Measurements from ENCODE around the gene RPL29.
A peak's percentile ranks its signal among the peaks of the same experiment; 100 is the strongest.
"Not testable (repeated sequence)": the region's sequence is repeated elsewhere in the genome, so short reads cannot be mapped to it uniquely, and the experiment has no call there.

The RPL29 gene

DNA sequence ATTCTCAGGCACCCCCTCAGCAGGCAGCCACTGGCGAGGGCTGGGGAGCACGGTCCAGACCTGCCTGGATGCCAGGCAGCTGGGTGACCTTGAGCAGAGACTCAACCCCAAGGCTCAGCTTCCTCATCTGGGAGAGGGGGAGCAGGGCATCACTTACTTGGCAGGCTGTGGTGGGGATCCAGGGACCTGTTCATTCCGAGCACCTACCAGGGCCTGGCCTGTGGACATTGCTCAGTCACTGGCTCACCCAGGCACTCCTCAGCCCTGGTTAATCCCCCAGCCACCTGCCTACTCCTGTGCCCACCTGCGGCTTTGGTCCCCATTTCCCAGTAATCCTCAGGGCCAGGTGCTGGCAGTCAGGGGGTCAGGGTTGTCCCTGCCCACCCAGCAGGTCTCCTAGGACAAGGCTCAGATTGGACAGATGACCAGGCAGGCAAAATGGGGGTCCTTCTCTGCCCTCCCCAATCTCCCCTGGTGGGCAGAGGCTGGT is 9.3 kb upstream of the RPL29 start:
- no peak for DNase-seq

DNA sequence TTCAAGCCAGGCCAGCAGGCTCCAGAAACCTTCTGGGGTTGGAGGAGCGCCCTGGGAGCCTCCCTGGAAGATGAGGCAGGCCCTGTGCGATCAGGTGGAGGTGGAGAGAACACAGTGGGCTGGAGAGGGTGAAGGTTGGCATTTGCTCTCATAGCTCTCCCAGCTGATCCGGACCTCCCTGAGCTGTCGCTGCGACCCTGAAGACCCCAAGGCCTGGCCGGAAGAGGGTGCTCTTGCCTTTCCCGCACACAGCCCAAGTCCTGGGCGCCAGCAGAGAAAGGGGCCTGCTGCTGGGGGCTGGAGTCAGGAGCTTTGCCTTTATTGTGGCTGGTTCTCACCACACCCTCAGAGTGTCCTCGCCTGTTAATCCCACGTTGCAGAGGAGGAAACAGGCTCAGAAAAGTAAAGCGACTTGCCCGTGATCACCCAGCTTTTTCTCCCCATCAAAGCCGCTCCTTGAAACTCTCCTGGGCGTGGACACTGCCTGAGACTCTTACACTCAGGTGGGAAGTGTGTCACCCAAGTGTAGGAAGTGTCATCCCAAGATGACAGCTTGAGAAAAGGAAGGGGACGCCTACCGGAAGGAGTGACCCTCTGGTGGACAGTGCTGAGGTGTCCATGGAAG is 8.6 kb upstream of the RPL29 start:
- no peak for DNase-seq

DNA sequence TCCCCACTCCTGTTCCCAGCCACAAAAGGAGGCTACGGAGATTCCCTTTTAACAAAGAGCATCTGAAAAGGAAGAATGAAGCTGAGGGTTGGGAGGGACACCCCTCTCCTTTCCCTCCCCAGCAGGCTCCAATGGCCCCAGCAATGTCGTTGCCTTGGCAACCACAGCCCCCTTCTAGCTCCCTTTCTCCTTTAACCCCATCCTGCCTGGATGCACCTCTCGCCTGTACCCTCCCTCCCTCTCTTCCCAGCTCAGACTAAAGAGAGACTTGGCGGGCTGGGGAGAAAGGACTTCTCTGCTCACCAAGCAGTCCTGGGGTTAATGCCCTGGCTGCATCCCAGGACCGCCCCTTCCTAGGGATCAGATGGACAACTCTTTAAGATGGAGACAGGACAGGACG is 7.1 kb upstream of the RPL29 start:
- DNase-seq: no peak

DNA sequence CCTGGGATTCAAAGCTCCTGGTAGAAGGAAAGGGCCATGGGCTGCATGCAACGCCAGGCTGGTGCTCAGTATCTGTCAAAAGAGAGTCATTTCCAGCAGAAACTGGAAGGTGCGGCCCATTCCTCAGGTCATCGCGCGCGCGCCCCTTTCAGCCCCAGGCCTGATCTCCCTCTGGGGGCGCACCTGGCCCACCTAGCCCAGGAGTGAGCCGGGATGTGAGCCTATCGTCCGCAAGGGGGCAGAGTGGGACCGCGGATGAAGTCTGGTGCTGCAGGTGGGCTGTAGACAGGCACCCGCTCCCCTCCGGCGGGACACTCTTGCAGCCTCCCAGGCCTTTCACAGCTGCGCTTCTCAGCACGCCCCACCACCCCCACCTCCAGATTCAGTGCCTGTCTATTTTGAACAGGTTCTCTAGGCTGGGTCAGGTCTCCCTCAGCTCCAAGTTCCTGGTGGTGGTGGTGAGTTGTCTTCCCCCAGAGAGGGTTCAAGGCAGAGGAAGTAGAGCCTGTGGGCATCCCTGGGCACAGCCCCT is 5.8 kb upstream of the RPL29 start:
- peak; percentile 86 for DNase-seq

DNA sequence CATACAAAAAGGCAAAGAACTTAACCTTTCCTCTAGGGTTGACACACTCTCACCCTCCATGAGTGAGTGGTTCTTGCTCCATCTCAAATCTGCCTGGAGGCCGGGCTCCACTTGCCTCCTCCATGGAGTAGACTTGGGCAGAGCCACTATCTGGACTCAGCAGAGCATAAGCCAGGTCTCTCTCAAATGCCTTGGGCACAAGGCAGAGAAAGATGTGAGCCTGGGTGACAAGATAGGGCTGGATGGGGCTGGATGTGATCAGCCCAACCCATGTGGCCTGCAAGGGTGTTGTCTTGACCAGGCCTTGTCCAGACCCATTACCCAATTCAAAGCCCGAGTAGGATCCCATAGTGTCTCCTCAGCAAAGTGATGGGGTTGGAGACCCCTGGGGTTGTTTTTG is 4.2 kb upstream of the RPL29 start:
- DNase-seq: no peak

DNA sequence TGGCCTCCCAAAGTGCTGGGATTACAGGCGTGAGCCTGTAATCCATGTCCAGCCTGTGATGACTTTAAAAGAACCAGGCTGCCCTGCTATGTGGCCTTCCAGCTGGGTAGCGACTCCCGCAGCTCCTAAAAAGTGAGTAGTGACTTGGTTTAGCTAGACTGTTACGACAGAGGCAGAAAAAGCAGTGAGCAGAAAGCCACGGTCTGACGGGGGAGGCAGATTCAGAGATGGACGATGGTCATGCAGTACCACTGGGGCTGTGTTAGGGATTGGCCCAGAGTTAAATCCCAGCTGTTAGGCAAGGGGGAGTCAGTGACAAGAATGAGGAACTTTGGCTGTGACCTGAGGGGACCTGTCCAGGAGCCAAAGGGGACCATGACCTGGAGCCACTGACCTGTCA is 3.1 kb upstream of the RPL29 start:
- no peak for DNase-seq

DNA sequence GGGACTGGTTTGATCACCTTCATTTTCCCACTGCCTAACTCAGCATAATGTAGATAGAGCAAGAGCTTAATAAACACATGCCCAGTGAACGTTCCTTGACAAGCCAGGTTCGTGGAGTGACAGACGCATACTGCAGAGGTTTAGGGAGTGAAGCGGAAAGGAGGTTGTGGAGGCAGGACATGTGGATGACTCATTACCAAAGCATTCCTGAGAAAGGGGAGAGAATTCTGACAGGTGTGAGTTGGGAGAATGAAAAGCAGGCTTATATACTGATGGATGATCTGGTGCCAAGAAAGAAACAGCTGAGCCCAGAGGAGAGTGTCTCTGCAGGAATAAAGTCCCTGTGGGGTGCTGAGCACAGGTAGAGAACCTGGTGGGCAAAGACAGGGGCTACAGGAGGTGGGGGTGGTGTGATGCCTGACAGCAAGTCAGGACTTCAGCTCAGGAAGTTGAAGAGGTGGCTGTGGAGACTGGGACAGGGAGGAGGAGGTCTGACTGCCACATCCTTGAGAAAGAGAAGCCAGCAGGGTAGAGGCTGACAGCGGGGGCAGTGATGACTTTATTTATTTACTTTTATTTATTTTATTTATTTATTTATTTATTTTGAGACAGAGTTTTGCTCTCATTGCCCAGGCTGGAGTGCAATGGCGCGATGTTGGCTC is 2.4 kb upstream of the RPL29 start:
- no peak for DNase-seq

DNA sequence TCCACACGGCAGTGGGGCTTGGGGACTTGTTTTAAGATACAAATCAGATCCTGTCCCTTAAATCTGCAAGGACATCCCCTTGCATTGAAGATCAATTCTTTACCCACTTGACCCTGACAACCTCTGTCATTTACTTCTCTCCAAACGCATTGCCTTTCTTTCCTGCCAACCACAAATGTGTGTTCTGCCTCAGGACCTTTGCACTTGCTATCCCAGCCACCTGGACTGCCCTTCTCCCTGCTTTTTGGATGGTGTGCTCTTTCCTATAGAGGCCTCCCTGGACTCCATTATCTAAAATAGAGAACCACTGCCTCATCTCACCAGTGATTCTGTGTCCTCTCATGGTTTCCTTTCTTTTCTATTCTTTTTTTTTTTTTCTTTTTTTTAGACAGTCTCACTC is 1.5 kb upstream of the RPL29 start:
- DNase-seq: no peak

DNA sequence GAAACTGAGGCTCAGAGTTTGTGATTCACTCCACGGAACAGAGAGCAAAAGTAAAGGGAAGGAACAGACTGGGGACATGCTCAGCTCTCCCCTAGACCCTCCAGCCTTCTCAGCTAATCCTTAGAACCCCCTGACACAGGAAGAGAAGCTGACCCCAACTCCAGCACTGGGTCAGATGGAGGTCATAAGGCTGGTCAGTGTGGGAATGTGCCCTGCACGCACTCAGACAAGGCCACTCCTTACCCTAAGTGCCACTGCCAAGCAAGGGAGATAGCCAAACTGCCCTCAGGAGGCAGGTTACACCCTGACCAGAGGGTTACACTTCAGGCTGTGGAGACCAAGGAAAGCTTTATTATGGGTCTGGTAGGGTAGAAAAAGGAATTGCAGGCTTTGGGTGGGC is 1.2 kb downstream of the RPL29 start:
- DNase-seq: no peak

DNA sequence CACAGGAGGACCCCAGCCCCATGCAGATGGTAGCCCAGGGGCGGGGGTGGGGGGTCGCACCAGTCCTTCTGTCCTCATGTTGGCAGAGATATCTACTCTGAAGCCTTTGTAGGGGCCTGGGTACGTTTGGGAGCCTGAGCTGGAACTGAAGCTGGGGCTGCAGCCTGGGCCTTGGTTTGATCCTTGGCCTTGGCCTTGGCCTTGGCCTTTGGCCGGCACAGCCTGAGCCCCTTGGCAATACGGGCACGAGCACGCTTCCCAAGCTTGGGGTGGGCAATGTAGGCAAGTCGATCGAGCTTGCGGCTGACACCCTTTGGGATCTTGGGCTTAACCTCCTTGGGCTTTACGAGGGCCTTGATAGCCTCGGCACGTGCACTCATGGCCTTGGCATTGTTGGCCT is 2.0 kb downstream of the RPL29 start:
- not testable (repeated sequence) for DNase-seq

DNA sequence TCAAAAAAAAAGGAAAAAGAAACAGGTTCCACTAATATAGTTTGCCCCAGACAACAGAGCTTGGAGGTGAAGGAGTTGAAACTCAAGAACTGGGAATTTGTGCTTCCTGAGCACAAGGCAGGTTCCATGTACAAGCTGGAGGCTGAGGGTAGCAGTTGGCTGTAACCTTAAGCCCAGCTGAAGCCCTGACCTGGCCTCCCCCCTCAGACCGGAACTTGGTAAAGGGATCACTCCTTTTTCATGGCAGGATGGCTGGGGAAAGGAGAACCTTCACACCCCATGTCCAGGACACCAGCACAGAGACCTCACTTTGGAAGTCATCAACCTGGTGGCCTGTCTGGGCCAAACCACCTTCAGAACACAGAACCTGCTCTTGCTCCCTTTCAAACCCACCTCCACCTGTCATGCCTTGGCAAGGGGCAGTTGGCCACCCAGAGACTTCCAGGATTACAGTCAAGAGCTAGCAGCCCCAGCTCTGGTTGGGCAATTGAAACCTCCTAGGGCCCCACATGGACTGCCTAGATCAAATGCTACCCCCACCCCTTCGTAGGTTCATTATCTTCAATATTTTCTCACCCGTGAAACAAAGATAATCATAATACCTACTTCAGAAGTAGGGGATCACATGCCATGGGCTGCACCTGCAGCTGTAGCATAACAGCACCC is 3.5 kb downstream of the RPL29 start:
- DNase-seq: no peak

DNA sequence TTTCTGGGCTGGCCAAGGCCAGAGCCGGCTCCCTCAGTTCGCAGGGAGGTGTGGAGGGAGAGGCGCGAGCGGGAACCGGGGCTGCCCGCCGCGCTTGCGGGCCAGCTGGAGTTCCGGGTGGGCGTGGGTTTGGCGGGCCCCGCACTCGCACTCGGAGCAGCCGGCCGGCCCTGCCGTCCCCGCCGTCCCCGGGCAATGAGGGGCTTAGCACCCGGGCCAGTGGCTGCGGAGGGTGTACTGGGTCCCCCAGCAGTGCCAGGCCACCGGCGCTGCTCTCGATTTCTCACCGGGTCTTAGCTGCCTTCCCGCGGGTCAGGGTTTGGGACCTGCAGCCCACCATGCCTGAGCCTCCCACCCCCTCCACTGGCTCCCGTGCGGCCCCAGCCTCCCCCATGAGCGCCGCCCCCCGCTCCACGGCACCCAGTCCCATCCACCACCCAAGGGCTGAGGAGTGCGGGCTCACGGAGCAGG is 5.2 kb downstream of the RPL29 start:
- DNase-seq: not testable (repeated sequence)

DNA sequence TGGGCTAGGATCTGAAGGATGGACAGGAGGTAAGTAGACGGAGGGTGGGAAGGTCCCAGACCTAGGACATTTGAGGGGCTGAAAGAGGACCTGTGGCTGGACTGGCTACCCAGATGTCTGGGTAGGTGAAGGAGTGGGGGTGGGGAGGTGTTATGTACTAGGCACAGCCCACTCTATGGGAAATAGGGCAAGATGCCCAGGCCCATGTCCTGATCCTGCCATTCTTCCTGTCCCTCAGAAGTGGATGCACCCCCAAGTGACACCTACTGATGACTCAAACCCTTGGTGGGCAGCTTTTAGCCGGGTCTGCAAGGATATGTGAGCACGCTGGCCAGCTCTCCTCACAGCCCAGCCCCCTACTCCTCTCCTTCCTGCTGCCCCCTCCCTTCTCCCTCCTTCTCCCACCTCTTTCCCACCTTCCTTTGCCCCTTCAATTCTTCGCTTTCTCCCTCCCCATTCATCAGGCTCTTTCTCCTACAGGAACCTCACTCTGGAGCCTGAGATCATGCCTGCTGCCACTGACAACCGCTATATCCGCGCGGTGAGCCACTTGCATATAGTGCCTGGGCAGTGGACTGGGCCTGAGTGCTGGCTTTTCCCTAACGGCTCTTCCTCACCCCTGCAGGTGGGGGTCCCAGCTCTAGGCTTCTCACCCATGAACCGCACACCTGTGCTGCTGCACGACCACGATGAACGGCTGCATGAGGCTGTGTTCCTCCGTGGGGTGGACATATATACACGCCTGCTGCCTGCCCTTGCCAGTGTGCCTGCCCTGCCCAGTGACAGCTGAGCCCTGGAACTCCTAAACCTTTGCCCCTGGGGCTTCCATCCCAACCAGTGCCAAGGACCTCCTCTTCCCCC is 7.2 kb downstream of the RPL29 start:
- no peak for DNase-seq

DNA sequence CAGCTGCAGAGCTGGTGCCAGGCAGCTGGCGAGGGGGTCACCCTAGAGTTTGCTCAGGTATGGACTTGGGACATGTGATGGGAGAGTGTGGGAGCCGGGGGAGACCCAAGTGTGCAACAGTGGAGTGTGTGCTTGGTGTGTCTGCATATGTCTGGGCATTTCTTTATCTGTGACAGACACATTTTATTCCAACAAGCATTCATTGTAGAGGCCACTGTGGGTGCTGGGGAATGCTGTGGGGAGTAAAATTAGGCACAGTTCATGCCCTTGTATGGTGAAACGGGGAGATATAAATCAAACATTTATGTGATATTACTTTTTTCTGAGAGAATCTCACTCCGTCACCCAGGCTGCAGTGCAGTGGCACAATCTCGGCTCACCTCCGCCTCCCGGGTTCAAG is 8.1 kb downstream of the RPL29 start:
- DNase-seq: no peak

DNA sequence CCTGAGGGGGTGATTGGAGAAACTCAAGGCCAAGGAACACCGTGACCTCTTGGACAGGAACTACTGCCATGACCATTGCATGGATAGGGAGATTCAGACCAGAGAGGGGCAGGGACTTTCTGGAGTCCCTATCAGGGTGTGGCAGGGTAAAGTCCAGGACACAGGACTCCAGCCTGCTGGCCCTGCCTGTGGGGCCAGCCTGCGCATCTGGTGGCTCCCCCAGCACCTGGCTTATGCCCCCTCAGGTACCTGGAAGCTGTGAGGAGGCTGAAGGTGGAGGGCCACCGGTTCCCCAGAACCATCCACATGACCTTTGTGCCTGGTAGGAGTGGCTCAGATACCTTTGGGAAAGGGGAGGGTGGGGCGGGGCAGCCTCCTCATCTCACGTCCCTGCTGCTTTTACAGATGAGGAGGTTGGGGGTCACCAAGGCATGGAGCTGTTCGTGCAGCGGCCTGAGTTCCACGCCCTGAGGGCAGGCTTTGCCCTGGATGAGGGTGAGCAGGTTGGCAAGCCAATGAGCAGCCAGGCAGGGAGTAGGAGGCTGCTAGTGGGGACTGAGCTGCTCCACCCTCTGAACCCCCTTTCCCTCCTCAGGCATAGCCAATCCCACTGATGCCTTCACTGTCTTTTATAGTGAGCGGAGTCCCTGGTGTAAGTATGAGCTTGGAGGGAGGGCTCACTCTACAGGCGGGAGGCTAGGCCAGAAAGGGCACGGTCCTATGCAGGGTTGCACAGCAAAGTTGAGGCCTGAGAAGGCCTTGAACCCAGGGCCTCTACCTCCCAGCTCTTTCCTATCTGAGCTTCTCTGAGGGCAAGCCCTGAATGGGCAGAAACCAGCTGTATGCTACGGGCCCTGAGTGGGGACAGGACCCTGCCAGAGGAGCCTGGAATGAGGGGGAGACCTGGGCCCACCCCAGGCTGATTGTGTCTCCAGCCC is 9.4 kb downstream of the RPL29 start:
- DNase-seq: no peak

DNA sequence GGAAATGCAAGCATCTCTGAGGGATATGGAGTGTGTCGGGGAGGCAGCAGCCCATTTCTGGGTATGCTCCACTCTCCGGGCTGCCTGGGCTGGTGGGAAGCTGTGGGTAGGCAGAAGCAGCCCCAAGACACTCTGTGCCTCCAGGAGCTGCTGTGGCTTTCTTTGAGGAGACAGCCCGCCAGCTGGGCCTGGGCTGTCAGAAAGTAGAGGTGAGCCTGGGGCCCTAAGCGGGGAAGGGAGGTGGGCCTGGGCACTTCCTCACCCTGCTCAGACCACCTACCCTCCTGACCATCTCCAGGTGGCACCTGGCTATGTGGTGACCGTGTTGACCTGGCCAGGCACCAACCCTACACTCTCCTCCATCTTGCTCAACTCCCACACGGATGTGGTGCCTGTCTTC is 10.6 kb downstream of the RPL29 start:
- DNase-seq: no peak

DNA sequence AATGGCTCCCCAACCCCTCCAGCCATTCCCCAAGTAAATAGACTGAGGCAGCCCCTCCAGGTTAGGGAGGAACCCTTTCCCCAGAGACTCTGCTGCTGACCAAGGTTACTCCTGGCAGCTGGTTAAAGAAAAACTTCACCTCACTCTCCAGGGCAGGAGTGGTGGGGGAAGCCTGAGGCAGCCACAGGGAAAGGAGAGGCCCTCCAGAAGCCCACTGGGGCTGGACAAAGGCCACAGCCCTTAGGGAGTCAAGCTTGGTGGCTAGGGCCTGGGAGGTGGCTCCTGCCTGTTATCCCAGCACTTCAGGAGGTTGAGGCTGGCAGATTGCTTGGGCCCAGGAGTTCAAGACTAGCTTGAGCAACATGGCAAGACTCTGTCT is 11.4 kb downstream of the RPL29 start:
- DNase-seq: no peak

DNA sequence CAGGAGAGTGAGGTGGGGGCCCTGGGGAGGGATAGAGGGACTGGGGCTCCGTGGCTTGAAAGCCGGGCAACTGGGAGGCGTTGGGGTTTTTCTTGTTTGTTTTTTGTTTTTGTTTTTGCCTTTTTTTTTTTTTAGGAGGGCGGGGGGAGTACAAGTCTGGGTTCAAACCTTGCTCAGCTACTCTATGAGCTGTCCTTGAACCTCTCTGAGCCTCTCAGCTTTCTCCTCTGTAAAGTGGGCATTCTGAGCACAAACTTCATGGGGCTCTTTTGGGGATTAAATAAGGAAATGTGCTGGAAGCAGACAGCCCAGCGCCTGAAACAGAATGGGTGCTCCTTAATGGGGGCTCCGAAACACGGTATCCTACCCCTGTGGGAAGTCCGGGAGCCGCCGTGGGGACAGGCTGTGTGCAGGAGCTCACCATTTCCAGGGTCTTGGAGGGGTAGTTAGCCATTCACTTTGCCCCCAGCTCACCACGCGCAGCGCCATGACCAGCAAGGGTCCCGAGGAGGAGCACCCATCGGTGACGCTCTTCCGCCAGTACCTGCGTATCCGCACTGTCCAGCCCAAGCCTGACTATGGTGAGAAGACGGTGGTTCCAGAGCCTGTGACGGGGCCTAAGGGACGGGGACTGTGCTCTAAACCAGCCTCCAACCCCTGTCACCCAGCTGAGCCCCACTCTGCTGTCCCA is 12.0 kb downstream of the RPL29 start:
- no peak for DNase-seq

DNA sequence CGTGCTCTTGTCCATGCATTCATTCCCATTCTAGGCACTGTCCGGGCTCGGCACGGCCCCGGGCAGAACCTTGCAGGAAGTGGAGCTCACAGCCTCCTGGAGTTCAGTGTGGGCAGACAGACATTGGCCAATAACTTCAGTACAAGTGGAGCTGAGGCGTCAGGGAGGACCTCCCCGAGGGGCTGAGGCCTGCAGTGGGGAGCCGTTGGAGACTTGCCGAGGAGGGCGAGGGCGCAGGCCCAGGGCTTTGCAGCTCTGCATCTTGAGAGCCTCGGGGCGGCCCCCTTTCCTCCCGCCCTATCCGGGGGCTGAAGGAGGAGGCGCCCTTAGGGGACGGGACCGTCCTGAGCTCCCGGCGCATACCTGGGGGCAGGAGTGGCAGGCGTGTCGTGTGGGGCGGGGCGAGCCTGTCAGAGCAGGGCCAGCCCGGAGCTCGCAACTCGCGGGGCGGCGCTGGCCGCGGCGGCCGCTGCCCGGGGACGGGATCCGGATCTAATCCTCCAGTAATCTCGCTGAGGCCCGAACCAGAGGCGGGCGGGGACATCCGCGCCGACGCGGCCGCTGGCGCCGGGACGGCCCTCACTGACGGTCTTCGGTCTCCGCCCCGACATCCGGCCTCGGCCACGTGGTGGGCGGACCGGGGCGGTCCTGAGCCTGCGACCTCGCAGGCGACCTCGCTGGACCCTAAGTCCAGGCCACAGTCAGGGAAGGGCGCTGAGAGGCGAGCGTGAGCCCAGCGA is 12.7 kb downstream of the RPL29 start, which contains the start of gene ACY1:
Gene ACY1, plus strand, starts transcription at position 698 of the 740 bp plus-strand sequence. CDS start 530 bp downstream, outside the sequence.
- DNase-seq: peak; percentile 78

DNA sequence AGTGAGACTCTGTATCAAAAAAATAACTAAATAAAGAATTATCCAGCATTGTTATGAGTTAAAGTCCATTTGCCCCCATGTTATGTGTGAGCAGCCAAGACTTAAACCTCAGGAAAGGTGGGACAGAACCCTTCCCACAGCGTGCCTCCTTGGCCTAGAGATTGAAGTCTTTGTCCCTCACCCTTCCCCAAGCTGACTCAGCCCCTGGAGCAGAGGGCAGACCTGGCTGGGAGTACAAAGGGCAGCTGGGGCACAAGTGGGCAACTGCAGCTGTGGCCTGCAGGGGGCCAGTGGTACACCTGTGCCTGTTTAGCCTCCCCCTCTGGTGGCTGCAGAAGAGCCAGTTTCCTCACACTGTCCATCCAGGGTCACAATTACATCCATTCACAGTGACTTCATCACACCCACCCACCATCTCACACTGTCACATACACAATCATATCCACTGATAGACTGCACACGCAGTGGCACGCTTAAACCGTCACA is 13.3 kb downstream of the RPL29 start:
- DNase-seq: peak; percentile 45
